ENCODE results near the gene ZMYM4.

Gene ZMYM4

GRCh38 chr1:35406103-35406502, 137.6 kb downstream of the ZMYM4 start:
- DNase-seq (ENCODE audit: low spot score) = no peak

- DNase-seq (ENCODE audit: low spot score) = no peak
Observed at GRCh38 chr1:35407743-35408142, 139.2 kb downstream of the ZMYM4 start.

GRCh38 chr1:35408925-35409324, 140.4 kb downstream of the ZMYM4 start:
- DNase-seq (ENCODE audit: low spot score) = no peak

- DNase-seq (ENCODE audit: low spot score) = no peak
Observed at GRCh38 chr1:35426097-35426586, 157.6 kb downstream of the ZMYM4 start.

GRCh38 chr1:35428360-35428759, 159.9 kb downstream of the ZMYM4 start:
- no peak for DNase-seq (ENCODE audit: low spot score)

GRCh38 chr1:35430762-35431161, 162.3 kb downstream of the ZMYM4 start:
- DNase-seq (ENCODE audit: low spot score) = no peak

GRCh38 chr1:35431173-35431599, 162.7 kb downstream of the ZMYM4 start:
- DNase-seq (ENCODE audit: low spot score) = no peak

- DNase-seq (ENCODE audit: low spot score) = peak; percentile 57
Observed at GRCh38 chr1:35432231-35432630, 163.7 kb downstream of the ZMYM4 start.

GRCh38 chr1:35433714-35434113, 165.2 kb downstream of the ZMYM4 start:
- DNase-seq (ENCODE audit: low spot score) = no peak

GRCh38 chr1:35434703-35435102, 166.2 kb downstream of the ZMYM4 start:
- no peak for DNase-seq (ENCODE audit: low spot score)

GRCh38 chr1:35436078-35436477, 167.6 kb downstream of the ZMYM4 start:
- no peak for DNase-seq (ENCODE audit: low spot score)

- DNase-seq (ENCODE audit: low spot score) = no peak
Observed at GRCh38 chr1:35437200-35437599, 168.7 kb downstream of the ZMYM4 start.

- DNase-seq (ENCODE audit: low spot score) = no peak
Observed at GRCh38 chr1:35439626-35440025, 171.1 kb downstream of the ZMYM4 start.

- DNase-seq (ENCODE audit: low spot score) = no peak
Observed at GRCh38 chr1:35441926-35442579, 173.5 kb downstream of the ZMYM4 start.

GRCh38 chr1:35442734-35443133, 174.2 kb downstream of the ZMYM4 start:
- DNase-seq (ENCODE audit: low spot score) = no peak

- DNase-seq (ENCODE audit: low spot score) = no peak
Observed at GRCh38 chr1:35443768-35444518, 175.4 kb downstream of the ZMYM4 start.

- no peak for DNase-seq (ENCODE audit: low spot score)
Observed at GRCh38 chr1:35444519-35444774, 175.9 kb downstream of the ZMYM4 start.

- DNase-seq (ENCODE audit: low spot score) = no peak
Observed at GRCh38 chr1:35447278-35447677, 178.8 kb downstream of the ZMYM4 start.

- DNase-seq (ENCODE audit: low spot score) = peak; percentile 37
Observed at GRCh38 chr1:35448344-35448801, 179.9 kb downstream of the ZMYM4 start.

- peak; percentile 42 for DNase-seq (ENCODE audit: low spot score)
Observed at GRCh38 chr1:35449334-35450008, 181.0 kb downstream of the ZMYM4 start.

- DNase-seq (ENCODE audit: low spot score) = peak; percentile 87
Observed at GRCh38 chr1:35451125-35451528, 182.6 kb downstream of the ZMYM4 start.

GRCh38 chr1:35452106-35452774, 183.7 kb downstream of the ZMYM4 start:
- peak; percentile 71 for DNase-seq (ENCODE audit: low spot score)

Measured in pons (tissue), 1 donor.